ENCODE data around the gene CHI3L1.

CHI3L1 gene

DNA sequence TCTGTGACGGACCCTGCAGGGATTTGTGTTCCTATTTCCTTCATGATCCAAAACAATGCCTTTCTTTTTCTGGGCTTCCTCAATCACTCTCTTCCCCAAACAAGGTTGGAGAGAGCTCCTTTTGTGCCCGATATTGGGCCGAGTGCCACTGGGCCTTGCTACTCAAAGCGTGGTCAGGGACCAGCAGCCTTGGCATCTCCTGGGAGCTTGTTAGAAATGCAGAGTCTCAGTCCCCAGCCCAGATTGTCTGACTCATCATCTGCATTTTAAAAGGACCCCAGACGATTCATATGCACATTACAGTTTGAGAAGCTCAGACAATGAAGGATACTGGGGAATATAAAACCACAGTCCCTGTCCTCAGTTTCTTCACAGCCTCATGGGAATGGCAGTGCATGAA, 39.1 kb downstream of the CHI3L1 start:
- Histone ChIP-seq H3K27ac (ENCODE audit: low read depth, low read length) (no peak overlapping the region), H3K27me3 (ENCODE audit: low read length) (no peaks in the 10 kb centered on the region), H3K9ac (ENCODE audit: low read length) (no peak overlapping the region), H4K20me1 (ENCODE audit: low read depth, low read length) (no peaks in the 10 kb centered on the region), H2AFZ (ENCODE audit: low read depth, low read length, severe bottlenecking) (no peak overlapping the region), H3K9me2 (replicated peaks; ENCODE audit: insufficient read depth, low read length) (no peaks in the 10 kb centered on the region), H3K79me2 (ENCODE audit: insufficient read depth, low read length) (no peaks in the 10 kb centered on the region), H3K9me3 (ENCODE audit: insufficient read depth, low read length) (no peaks in the 10 kb centered on the region), H3K4me3 (ENCODE audit: insufficient read depth, low read length, poor library complexity, severe bottlenecking) (no peak overlapping the region), H3F3A (ENCODE audit: insufficient read depth) (no peaks in the 10 kb centered on the region), H3K36me3 (ENCODE audit: low read length) (no peaks in the 10 kb centered on the region), H3K4me2 (ENCODE audit: low read depth, low read length, poor library complexity, severe bottlenecking) (no peak overlapping the region)
- TF ChIP-seq EZH2phosphoT487 (conservative IDR thresholded peaks at IDR 0.05; ENCODE audit: low read length) (no peak), CTCF (IDR thresholded peaks at IDR 0.05; ENCODE audit: insufficient read depth, low read length, poor library complexity, severe bottlenecking) (no peak)

- no peak overlapping the region for H3K4me3 ChIP-seq (ENCODE audit: insufficient read depth, low read length, poor library complexity, severe bottlenecking)
- H3K4me2 ChIP-seq (ENCODE audit: low read depth, low read length, poor library complexity, severe bottlenecking) = no peak overlapping the region
- H3K27ac ChIP-seq (ENCODE audit: low read depth, low read length) = no peak overlapping the region
- H3K36me3 ChIP-seq (ENCODE audit: low read length) = no peaks in the 10 kb centered on the region
- H3K79me2 ChIP-seq (ENCODE audit: insufficient read depth, low read length) = no peaks in the 10 kb centered on the region
- no peaks in the 10 kb centered on the region for H3F3A ChIP-seq (ENCODE audit: insufficient read depth)
- no peaks in the 10 kb centered on the region for H3K27me3 ChIP-seq (ENCODE audit: low read length)
- no peak overlapping the region for H3K9ac ChIP-seq (ENCODE audit: low read length)
- no peak overlapping the region for H2AFZ ChIP-seq (ENCODE audit: low read depth, low read length, severe bottlenecking)
- no peaks in the 10 kb centered on the region for H3K9me3 ChIP-seq (ENCODE audit: insufficient read depth, low read length)
- TF ChIP-seq EZH2phosphoT487 (conservative IDR thresholded peaks at IDR 0.05; ENCODE audit: low read length) = no peak
- TF ChIP-seq CTCF (IDR thresholded peaks at IDR 0.05; ENCODE audit: insufficient read depth, low read length, poor library complexity, severe bottlenecking) = no peak
- no peaks in the 10 kb centered on the region for H4K20me1 ChIP-seq (ENCODE audit: low read depth, low read length)
- no peaks in the 10 kb centered on the region for H3K9me2 ChIP-seq (replicated peaks; ENCODE audit: insufficient read depth, low read length)
Observed at GRCh38 chr1:203146537-203146936, 40.0 kb downstream of the CHI3L1 start.

- H4K20me1 ChIP-seq (ENCODE audit: low read depth, low read length) = no peaks in the 10 kb centered on the region
- no peak overlapping the region for H2AFZ ChIP-seq (ENCODE audit: low read depth, low read length, severe bottlenecking)
- no peaks in the 10 kb centered on the region for H3K9me2 ChIP-seq (replicated peaks; ENCODE audit: insufficient read depth, low read length)
- H3K27me3 ChIP-seq (ENCODE audit: low read length) = no peaks in the 10 kb centered on the region
- H3F3A ChIP-seq (ENCODE audit: insufficient read depth) = no peaks in the 10 kb centered on the region
- H3K4me2 ChIP-seq (ENCODE audit: low read depth, low read length, poor library complexity, severe bottlenecking) = no peak overlapping the region
- TF ChIP-seq CTCF (IDR thresholded peaks at IDR 0.05; ENCODE audit: insufficient read depth, low read length, poor library complexity, severe bottlenecking) = no peak
- TF ChIP-seq EZH2phosphoT487 (conservative IDR thresholded peaks at IDR 0.05; ENCODE audit: low read length) = no peak
- H3K36me3 ChIP-seq (ENCODE audit: low read length) = no peaks in the 10 kb centered on the region
- no peak overlapping the region for H3K4me3 ChIP-seq (ENCODE audit: insufficient read depth, low read length, poor library complexity, severe bottlenecking)
- H3K9ac ChIP-seq (ENCODE audit: low read length) = no peak overlapping the region
- H3K9me3 ChIP-seq (ENCODE audit: insufficient read depth, low read length) = no peaks in the 10 kb centered on the region
- H3K27ac ChIP-seq (ENCODE audit: low read depth, low read length) = no peak overlapping the region
- H3K79me2 ChIP-seq (ENCODE audit: insufficient read depth, low read length) = no peaks in the 10 kb centered on the region
Observed at GRCh38 chr1:203146042-203146369, 40.5 kb downstream of the CHI3L1 start.

All from SU-DHL-6 (cell line).